Measurements from ENCODE around the gene SSH2. TPM values are rescaled to one million over a fixed set of nuclear protein-coding genes. Genes with fewer than 3 reads are reported as not detected.
"Not testable (repeated sequence)": the region's sequence is repeated elsewhere in the genome, so short reads cannot be mapped to it uniquely, and the experiment has no call there.

SSH2 gene
- total and polyA plus RNA-seq, 8 donors = 23.5 to 85.5 (median 24.1) TPM

DNA sequence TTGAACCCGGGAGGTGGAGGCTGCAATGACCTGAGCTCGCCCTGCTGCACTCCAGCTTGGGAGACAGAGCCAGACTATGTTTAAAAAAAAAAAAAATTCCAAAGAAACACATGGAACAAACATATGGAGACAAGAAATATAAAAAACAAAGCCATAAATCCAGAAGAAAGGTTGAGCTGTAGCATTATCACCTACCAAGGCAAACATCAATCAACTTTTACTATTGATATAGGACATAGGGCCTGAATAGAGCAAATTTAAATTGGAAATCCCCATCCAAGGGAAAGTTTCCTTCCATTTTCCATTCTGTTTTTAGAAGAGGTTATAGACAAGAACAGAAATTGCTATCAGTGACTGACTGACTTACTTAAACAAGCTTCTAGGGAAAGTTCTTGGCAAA is 56.6 kb downstream of the SSH2 start:
- intact Hi-C loops (cut with DNase I) = no loop called here

GRCh38 chr17:29870836-29871465 is 59.1 kb downstream of the SSH2 start:
- intact Hi-C loops (cut with DNase I) = no loop called here

More for the DNA sequence above, 56.6 kb downstream of the SSH2 start:
- Histone ChIP-seq H3K27ac (no peak overlapping the region), H3K4me1 (peaks cover 0 to 3% of the 10 kb centered on the region in 2 donors), H3K4me3 (no peak overlapping the region), H3K27me3 (no peaks in the 10 kb centered on the region), H3K9me3 (no peaks in the 10 kb centered on the region), H3K36me3 (no peaks in the 10 kb centered on the region)
- ATAC-seq (no peak), DNase-seq (no peak)
- no peak for TF ChIP-seq CTCF (IDR thresholded peaks at IDR 0.05)

DNA sequence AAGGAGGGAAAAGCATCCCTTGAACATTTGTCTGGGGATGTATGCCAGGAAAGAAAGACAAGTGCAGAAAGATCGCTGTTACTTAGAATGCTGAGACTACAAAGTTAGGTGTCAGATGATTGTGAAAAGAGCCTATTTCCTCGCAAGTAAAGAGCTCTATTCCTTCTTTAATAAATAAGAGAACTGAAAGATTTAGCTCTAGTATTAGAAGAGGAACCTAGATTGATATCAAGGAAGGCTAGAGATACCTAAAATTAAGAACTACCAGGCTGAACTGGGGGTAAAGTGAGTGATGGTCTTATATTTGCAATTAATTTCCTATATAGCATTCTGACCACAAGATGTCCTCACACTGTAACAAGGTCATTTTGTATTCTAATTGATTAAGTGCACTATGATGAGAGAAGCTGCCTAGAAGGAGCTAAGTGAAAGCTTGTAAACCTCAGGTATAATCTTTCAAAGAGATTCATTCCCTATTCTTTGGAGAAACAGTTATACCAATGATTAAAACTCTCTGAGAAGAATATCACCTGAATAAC is 62.3 kb downstream of the SSH2 start:
- ATAC-seq (peak; percentile 26), DNase-seq (peak in 1 of 4 donors; percentile 10)
- Histone ChIP-seq H3K9me3 (no peaks in the 10 kb centered on the region), H3K36me3 (no peaks in the 10 kb centered on the region), H3K4me3 (no peak overlapping the region), H3K27ac (no peak overlapping the region), H3K4me1 (peaks cover 0 to 6% of the 10 kb centered on the region in 2 donors), H3K27me3 (no peaks in the 10 kb centered on the region)
- intact Hi-C loops (cut with DNase I) = no loop called here
- TF ChIP-seq CTCF (IDR thresholded peaks at IDR 0.05) = no peak

More at GRCh38 chr17:29870836-29871465, 59.1 kb downstream of the SSH2 start:
- Histone ChIP-seq H3K27me3 (no peaks in the 10 kb centered on the region), H3K9me3 (no peaks in the 10 kb centered on the region), H3K36me3 (no peaks in the 10 kb centered on the region), H3K4me1 (peaks cover 0 to 9% of the 10 kb centered on the region in 2 donors), H3K4me3 (no peak overlapping the region), H3K27ac (no peak overlapping the region)
- no peak for TF ChIP-seq CTCF (IDR thresholded peaks at IDR 0.05)
- DNase-seq (peak in 1 of 4 donors; percentile 7), ATAC-seq (no peak)

DNA sequence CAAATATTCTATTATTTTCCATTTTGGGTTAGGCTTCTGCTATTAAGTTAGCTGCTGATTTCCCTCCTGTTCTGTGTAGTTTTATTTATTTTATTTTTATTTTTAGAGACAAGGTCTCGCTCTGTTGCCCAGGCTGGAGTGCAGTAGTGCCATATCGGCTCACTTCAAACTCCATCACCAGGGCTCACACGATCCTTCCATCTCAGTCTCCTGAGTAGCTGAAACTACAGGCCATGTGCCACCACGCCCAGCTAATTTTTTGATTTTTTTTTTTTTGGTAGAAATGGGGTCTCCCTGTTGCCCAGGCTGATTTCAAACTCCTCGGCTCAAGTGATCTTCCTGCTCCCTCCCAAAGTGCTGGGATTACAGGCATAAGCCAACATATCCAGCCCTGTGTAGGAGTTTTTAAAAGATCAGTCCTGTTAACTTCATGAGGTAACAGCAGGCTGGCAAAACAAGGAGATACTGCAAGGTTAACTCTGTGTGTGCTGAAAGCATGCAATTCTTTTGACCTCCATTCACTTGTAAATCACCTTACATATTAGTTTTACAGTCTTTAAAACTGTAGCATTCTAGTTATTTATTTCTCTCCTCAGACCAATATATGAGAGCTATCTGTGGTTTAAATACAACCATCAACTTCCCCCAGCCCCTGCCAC is 63.2 kb downstream of the SSH2 start:
- H3K4me1 ChIP-seq = peaks cover 0 to 6% of the 10 kb centered on the region in 2 donors
- no peaks in the 10 kb centered on the region for H3K9me3 ChIP-seq
- no peak for TF ChIP-seq CTCF (IDR thresholded peaks at IDR 0.05)
- no peak for DNase-seq
- no peak overlapping the region for H3K27ac ChIP-seq
- intact Hi-C loops (cut with DNase I) = no loop called here
- no peaks in the 10 kb centered on the region for H3K27me3 ChIP-seq
- H3K4me3 ChIP-seq = no peak overlapping the region
- ATAC-seq = no peak
- H3K36me3 ChIP-seq = no peaks in the 10 kb centered on the region

GRCh38 chr17:29864615-29865014 is 65.4 kb downstream of the SSH2 start:
- Histone ChIP-seq H3K4me1 (peaks cover 0 to 17% of the 10 kb centered on the region in 2 donors), H3K27ac (no peak overlapping the region), H3K9me3 (no peaks in the 10 kb centered on the region), H3K27me3 (no peaks in the 10 kb centered on the region), H3K36me3 (no peaks in the 10 kb centered on the region), H3K4me3 (no peak overlapping the region)
- DNase-seq = no peak
- no peak for ATAC-seq
- intact Hi-C loops (cut with DNase I) = no loop called here
- TF ChIP-seq CTCF (IDR thresholded peaks at IDR 0.05) = no peak

DNA sequence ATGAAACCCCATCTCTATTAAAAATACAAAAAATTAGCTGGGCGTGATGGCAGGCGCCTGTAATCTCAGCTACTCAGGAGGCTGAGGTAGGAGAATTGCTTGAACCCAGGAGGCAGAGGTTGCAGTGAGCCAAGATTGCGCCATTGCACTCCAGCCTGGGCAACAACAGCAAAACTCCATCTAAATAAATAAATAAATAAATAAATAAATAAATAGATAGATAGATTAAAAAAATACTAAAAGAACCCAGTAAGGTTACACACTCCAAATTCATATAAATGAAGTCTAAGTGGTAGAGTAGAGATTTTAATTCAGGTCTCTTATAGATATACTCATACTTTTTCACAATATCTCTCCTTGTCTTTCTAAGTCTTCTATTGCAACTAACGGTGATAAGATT is 65.9 kb downstream of the SSH2 start:
- ATAC-seq; H3K27ac ChIP-seq; H3K4me3 ChIP-seq; H3K36me3 ChIP-seq; H3K27me3 ChIP-seq; intact Hi-C loops (cut with DNase I); H3K9me3 ChIP-seq; DNase-seq: not testable (repeated sequence)
- peaks cover 0 to 21% of the 10 kb centered on the region in 2 donors for H3K4me1 ChIP-seq
